SK-N-SH (cell line): ENCODE measurements around the gene KBTBD13. TPM values are rescaled to one million over a fixed set of nuclear protein-coding genes. Genes with fewer than 3 reads are reported as not detected.
A peak's percentile ranks its signal among the peaks of the same experiment; 100 is the strongest.

ENCODE experiments used
- CTCF ChIA-PET: fragments of 300-600, 350-600 bp; formaldehyde crosslinking; extraction: SDS; loops from one replicate; lab custom pipeline; 2021; lab: Yijun Ruan, JAX
- POLR2A ChIA-PET: fragments of 350-600 bp; sonication (Branson Sonifier 250); formaldehyde crosslinking; extraction: SDS; loops from one replicate; lab custom pipeline; 2020; ENCODE audit warnings: antibody characterized with exemption, inconsistent platforms; lab: Yijun Ruan, JAX
- DNase-seq: peaks from one replicate; pipeline ENCODE4 v3.0.0; 2012
- H2AFZ ChIP-seq: fragments of 200-600 bp; sonication (generic); 2 replicates; pipeline ENCODE4 v1.8.1; 2016; ENCODE audit warnings: antibody characterized with exemption, mild to moderate bottlenecking, low read depth
- H3F3A ChIP-seq: fragments of 200-600 bp; sonication (generic); replicated peaks from 2 replicates; pipeline ENCODE3; 2016; ENCODE audit warnings: antibody characterized with exemption, mild to moderate bottlenecking; ENCODE audit not compliant: insufficient read depth
- H3K27ac ChIP-seq, 2 experiments: fragments of 200-500 bp in 1 of 2; fragments of 200-600 bp in 1 of 2; sonication (Bioruptor generic) in 1 of 2; sonication (generic), shearing (Covaris generic) in 1 of 2; 2 replicates each; pipeline versions ENCODE4 v1.5.1 to v1.6.1; 2014 to 2016; ENCODE audit warnings: low read depth in 2 of 2, inconsistent platforms in 1 of 2, low read length in 1 of 2, mild to moderate bottlenecking in 1 of 2, mixed read lengths in 1 of 2
- H3K27me3 ChIP-seq: fragments of 200-600 bp; sonication (generic), shearing (Covaris generic); 2 replicates; pipeline ENCODE4 v1.6.1; 2016; ENCODE audit warnings: mixed run types; ENCODE audit not compliant: insufficient read depth
- H3K36me3 ChIP-seq, 2 experiments: fragments of 200-500 bp in 1 of 2; fragments of 200-600 bp in 1 of 2; sonication (Bioruptor generic) in 1 of 2; sonication (generic) in 1 of 2; replicated peaks in 1 of 2; 2 replicates each; pipeline versions ENCODE3 to v1.5.1; 2014 to 2016; ENCODE audit warnings: low read length in 1 of 2, mild to moderate bottlenecking in 1 of 2; ENCODE audit not compliant: insufficient read depth in 2 of 2, control insufficient read depth in 1 of 2
- H3K4me1 ChIP-seq, 2 experiments: fragments of 200-500 bp in 1 of 2; fragments of 200-600 bp in 1 of 2; sonication (Bioruptor generic) in 1 of 2; sonication (generic), shearing (Covaris generic) in 1 of 2; 2 replicates each; pipeline versions ENCODE4 v1.5.1 to v1.6.1; 2014 to 2016; ENCODE audit warnings: low read depth in 1 of 2, low read length in 1 of 2, mixed run types in 1 of 2; ENCODE audit not compliant: insufficient read depth in 2 of 2, control insufficient read depth in 1 of 2
- H3K4me2 ChIP-seq: fragments of 200-600 bp; sonication (generic), shearing (Covaris generic); 2 replicates; pipeline ENCODE4 v1.6.1; 2017; ENCODE audit warnings: mixed run types
- H3K4me3 ChIP-seq, 2 experiments: fragments of 200-500 bp in 1 of 2; fragments of 200-600 bp in 1 of 2; sonication (Bioruptor generic) in 1 of 2; sonication (generic), shearing (Covaris generic) in 1 of 2; 2 replicates each; pipeline versions ENCODE4 v1.5.1 to v1.8.1; 2014 to 2016; ENCODE audit warnings: low read depth in 2 of 2, inconsistent platforms in 1 of 2, low read length in 1 of 2, mild to moderate bottlenecking in 1 of 2, mixed read lengths in 1 of 2, moderate library complexity in 1 of 2
- H3K79me2 ChIP-seq: fragments of 200-600 bp; sonication (generic); 2 replicates; pipeline ENCODE4 v1.8.1; 2017; ENCODE audit warnings: mild to moderate bottlenecking; ENCODE audit not compliant: insufficient read depth
- H3K9ac ChIP-seq: fragments of 200-600 bp; sonication (generic); 2 replicates; pipeline ENCODE4 v1.6.1; 2017; ENCODE audit warnings: mixed run types
- H3K9me2 ChIP-seq: fragments of 200-600 bp; sonication (generic); 2 replicates; pipeline ENCODE4 v1.6.1; 2017; ENCODE audit warnings: mixed run types
- H3K9me3 ChIP-seq: fragments of 200-600 bp; sonication (generic); 2 replicates; pipeline ENCODE4 v1.6.1; 2017; ENCODE audit warnings: mixed run types, mild to moderate bottlenecking, moderate library complexity
- H4K20me1 ChIP-seq: fragments of 200-600 bp; sonication (generic); 2 replicates; pipeline ENCODE4 v1.6.1; 2017; ENCODE audit warnings: mild to moderate bottlenecking, mixed run types; ENCODE audit not compliant: insufficient read depth
- CHD2 ChIP-seq: fragments of 150-350 bp; IDR thresholded peaks from 2 replicates; pipeline ENCODE4 v1.6.1; 2018; ENCODE audit warnings: low read length; ENCODE audit not compliant: partially characterized antibody
- CTCF ChIP-seq: fragments of 200-600 bp; sonication (generic); IDR thresholded peaks from 2 replicates; pipeline ENCODE4 v1.6.1; 2017; ENCODE audit warnings: antibody characterized with exemption, mild to moderate bottlenecking, moderate library complexity
- EZH2phosphoT487 ChIP-seq: fragments of 200-600 bp; sonication (generic); IDR thresholded peaks from 2 replicates; pipeline ENCODE4 v1.6.1; 2017; ENCODE audit warnings: low read depth, mixed run types, mild to moderate bottlenecking, antibody characterized with exemption, moderate library complexity, borderline replicate concordance
- FOSL2 ChIP-seq: IDR thresholded peaks from 2 replicates; pipeline ENCODE4 v1.4.0; 2012; ENCODE audit warnings: low read depth, mild to moderate bottlenecking, moderate library complexity, borderline replicate concordance
- FOXJ3 ChIP-seq: sonication (generic); formaldehyde crosslinking; IDR thresholded peaks from 2 replicates; pipeline ENCODE4 v1.5.1; 2020; ENCODE audit warnings: mild to moderate bottlenecking, missing genetic modification reagents
- FOXM1 ChIP-seq: IDR thresholded peaks from 2 replicates; pipeline ENCODE4 v1.4.0; 2012; ENCODE audit warnings: low read depth, mild to moderate bottlenecking
- GABPA ChIP-seq: IDR thresholded peaks from 2 replicates; pipeline ENCODE4 v1.4.0; 2012; ENCODE audit warnings: low read depth, mild to moderate bottlenecking
- GATA2 ChIP-seq: sonication (generic); formaldehyde crosslinking; IDR thresholded peaks from 2 replicates; pipeline ENCODE4 v1.5.0; 2020; ENCODE audit warnings: mild to moderate bottlenecking, missing genetic modification reagents
- JUND ChIP-seq: IDR thresholded peaks from 2 replicates; pipeline ENCODE4 v1.4.0; 2012
- MAX ChIP-seq: IDR thresholded peaks from 2 replicates; pipeline ENCODE4 v1.4.0; 2012; ENCODE audit warnings: low read depth
- MEF2A ChIP-seq: IDR thresholded peaks from 2 replicates; pipeline ENCODE4 v1.4.0; 2012; ENCODE audit warnings: low read depth, borderline replicate concordance
- MXI1 ChIP-seq: IDR thresholded peaks from 2 replicates; pipeline ENCODE4 v1.6.1; 2012; ENCODE audit warnings: mild to moderate bottlenecking, low read depth, low read length, improper control_type of control experiment
- NFIC ChIP-seq: IDR thresholded peaks from 2 replicates; pipeline ENCODE4 v1.4.0; 2012; ENCODE audit warnings: borderline replicate concordance
- NRF1 ChIP-seq: IDR thresholded peaks from 2 replicates; pipeline ENCODE4 v1.6.1; 2012; ENCODE audit warnings: low read depth, mild to moderate bottlenecking, low read length
- POLR2AphosphoS5 ChIP-seq: IDR thresholded peaks from 2 replicates; pipeline ENCODE4 v1.6.1; 2012; ENCODE audit warnings: low read depth, low read length
- RAD21 ChIP-seq: IDR thresholded peaks from 2 replicates; pipeline ENCODE4 v1.6.1; 2012; ENCODE audit warnings: mild to moderate bottlenecking, low read length
- RCOR1 ChIP-seq: fragments of 150-350 bp; IDR thresholded peaks from 2 replicates; pipeline ENCODE4 v1.6.1; 2017; ENCODE audit warnings: antibody characterized with exemption, low read length
- RFX5 ChIP-seq: IDR thresholded peaks from 2 replicates; pipeline ENCODE4 v1.6.1; 2012; ENCODE audit warnings: mild to moderate bottlenecking, improper control_type of control experiment, low read length
- RXRA ChIP-seq: IDR thresholded peaks from 2 replicates; pipeline ENCODE4 v1.4.0; 2012; ENCODE audit warnings: low read depth, mild to moderate bottlenecking, borderline replicate concordance
- SMC3 ChIP-seq: IDR thresholded peaks from 2 replicates; pipeline ENCODE4 v1.6.1; 2012; ENCODE audit warnings: low read depth, low read length, improper control_type of control experiment
- TAF1 ChIP-seq: IDR thresholded peaks from 2 replicates; pipeline ENCODE4 v1.6.1; 2012; ENCODE audit warnings: low read depth, mild to moderate bottlenecking, low read length, moderate library complexity, borderline replicate concordance
- TCF12 ChIP-seq: IDR thresholded peaks from 2 replicates; pipeline ENCODE4 v1.4.0; 2012
- TEAD4 ChIP-seq: IDR thresholded peaks from 2 replicates; pipeline ENCODE4 v1.4.0; 2012; ENCODE audit warnings: mild to moderate bottlenecking, borderline replicate concordance; ENCODE audit not compliant: insufficient read depth
- YY1 ChIP-seq: IDR thresholded peaks from 2 replicates; pipeline ENCODE4 v1.4.0; 2012; ENCODE audit warnings: low read depth, mild to moderate bottlenecking
- WGBS: methylation state at CpG from one replicate; pipeline ENCODE4 v1.1.6; 2017; ENCODE audit warnings: low lambda C conversion rate; 5-methylcytosine and 5-hydroxymethylcytosine counted together
- polyA plus RNA-seq, 3 experiments: library from polyadenylated mRNA; depleted of rRNA; stranded (reverse); fragments of >200 nt; gene quantifications; 2 replicates each; pipeline ENCODE4 v1.2.3, GENCODE V29; 2012
- TF ChIP-seq, protein P1 (sequence below): IDR thresholded peaks from 2 replicates; pipeline ENCODE4 v1.6.1; 2012; ENCODE audit warnings: mild to moderate bottlenecking, low read depth, low read length, moderate library complexity
- TF ChIP-seq, protein P2 (sequence below): fragments of 150-350 bp; IDR thresholded peaks from 2 replicates; pipeline ENCODE4 v1.6.1; 2016; ENCODE audit warnings: mild to moderate bottlenecking, low read depth, low read length
- TF ChIP-seq, protein P3 (sequence below): fragments of 150-350 bp; IDR thresholded peaks from 2 replicates; pipeline ENCODE4 v1.6.1; 2017; ENCODE audit warnings: antibody characterized with exemption, low read length, low read depth, borderline replicate concordance
- TF ChIP-seq, protein P4 (sequence below): IDR thresholded peaks from 2 replicates; pipeline ENCODE4 v1.4.0; 2012; ENCODE audit warnings: low read depth, borderline replicate concordance

The KBTBD13 gene
- polyA plus RNA-seq, 1 of the 3 experiments (the other 2 are of a cell fraction) = not detected

- H4K20me1 ChIP-seq = no peaks in the 10 kb centered on the region
- H3K27me3 ChIP-seq = no peaks in the 10 kb centered on the region
- H3K4me2 ChIP-seq = peak overlapping the region; percentile 90
- H3K79me2 ChIP-seq = no peaks in the 10 kb centered on the region
- no peaks in the 10 kb centered on the region for H3K36me3 ChIP-seq
- no peaks in the 10 kb centered on the region for H3F3A ChIP-seq
- DNase-seq = peak; percentile 96
- peaks cover 0 to 14% of the 10 kb centered on the region in 2 experiments; a peak in 1 of 4 replicates for H3K4me1 ChIP-seq
- WGBS = 22% methylated on average over 10 of the region's 19 CpGs
- H3K9me3 ChIP-seq = no peaks in the 10 kb centered on the region
- ChIA-PET POLR2A (no interaction called here), CTCF (interaction anchor here (0.9 to 9.3 kb wide), 6 partner anchors 15 to 322 kb away, joined by 3 to 109 read pairs (median 8); no protein-coding TSS in a partner anchor)
- H3K9ac ChIP-seq = no peak overlapping the region
- no peak overlapping the region for H3K27ac ChIP-seq
- no peaks in the 10 kb centered on the region for H3K9me2 ChIP-seq
- peak overlapping the region; percentile 48 to 71 for H3K4me3 ChIP-seq
- H2AFZ ChIP-seq = peak overlapping the region; percentile 94
- TF ChIP-seq RFX5 = peak; percentile 96
- TF ChIP-seq TCF12 = no peak
- no peak for TF ChIP-seq GABPA
- TF ChIP-seq, protein P1, sequence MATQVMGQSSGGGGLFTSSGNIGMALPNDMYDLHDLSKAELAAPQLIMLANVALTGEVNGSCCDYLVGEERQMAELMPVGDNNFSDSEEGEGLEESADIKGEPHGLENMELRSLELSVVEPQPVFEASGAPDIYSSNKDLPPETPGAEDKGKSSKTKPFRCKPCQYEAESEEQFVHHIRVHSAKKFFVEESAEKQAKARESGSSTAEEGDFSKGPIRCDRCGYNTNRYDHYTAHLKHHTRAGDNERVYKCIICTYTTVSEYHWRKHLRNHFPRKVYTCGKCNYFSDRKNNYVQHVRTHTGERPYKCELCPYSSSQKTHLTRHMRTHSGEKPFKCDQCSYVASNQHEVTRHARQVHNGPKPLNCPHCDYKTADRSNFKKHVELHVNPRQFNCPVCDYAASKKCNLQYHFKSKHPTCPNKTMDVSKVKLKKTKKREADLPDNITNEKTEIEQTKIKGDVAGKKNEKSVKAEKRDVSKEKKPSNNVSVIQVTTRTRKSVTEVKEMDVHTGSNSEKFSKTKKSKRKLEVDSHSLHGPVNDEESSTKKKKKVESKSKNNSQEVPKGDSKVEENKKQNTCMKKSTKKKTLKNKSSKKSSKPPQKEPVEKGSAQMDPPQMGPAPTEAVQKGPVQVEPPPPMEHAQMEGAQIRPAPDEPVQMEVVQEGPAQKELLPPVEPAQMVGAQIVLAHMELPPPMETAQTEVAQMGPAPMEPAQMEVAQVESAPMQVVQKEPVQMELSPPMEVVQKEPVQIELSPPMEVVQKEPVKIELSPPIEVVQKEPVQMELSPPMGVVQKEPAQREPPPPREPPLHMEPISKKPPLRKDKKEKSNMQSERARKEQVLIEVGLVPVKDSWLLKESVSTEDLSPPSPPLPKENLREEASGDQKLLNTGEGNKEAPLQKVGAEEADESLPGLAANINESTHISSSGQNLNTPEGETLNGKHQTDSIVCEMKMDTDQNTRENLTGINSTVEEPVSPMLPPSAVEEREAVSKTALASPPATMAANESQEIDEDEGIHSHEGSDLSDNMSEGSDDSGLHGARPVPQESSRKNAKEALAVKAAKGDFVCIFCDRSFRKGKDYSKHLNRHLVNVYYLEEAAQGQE = no peak
- TF ChIP-seq RAD21 = no peak
- TF ChIP-seq, protein P2, sequence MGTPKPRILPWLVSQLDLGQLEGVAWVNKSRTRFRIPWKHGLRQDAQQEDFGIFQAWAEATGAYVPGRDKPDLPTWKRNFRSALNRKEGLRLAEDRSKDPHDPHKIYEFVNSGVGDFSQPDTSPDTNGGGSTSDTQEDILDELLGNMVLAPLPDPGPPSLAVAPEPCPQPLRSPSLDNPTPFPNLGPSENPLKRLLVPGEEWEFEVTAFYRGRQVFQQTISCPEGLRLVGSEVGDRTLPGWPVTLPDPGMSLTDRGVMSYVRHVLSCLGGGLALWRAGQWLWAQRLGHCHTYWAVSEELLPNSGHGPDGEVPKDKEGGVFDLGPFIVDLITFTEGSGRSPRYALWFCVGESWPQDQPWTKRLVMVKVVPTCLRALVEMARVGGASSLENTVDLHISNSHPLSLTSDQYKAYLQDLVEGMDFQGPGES = peak; percentile 78
- TF ChIP-seq FOSL2 = no peak
- no peak for TF ChIP-seq CTCF
- TF ChIP-seq RXRA = no peak
- TF ChIP-seq GATA2 (CRISPR knock-in tag) = no peak
- no peak for TF ChIP-seq NFIC
- TF ChIP-seq YY1 = no peak
- peak; percentile 82 for TF ChIP-seq MAX
- no peak for TF ChIP-seq POLR2AphosphoS5
- no peak for TF ChIP-seq FOXM1
- TF ChIP-seq SMC3 = no peak
- TF ChIP-seq EZH2phosphoT487 = no peak
- TF ChIP-seq, protein P3, sequence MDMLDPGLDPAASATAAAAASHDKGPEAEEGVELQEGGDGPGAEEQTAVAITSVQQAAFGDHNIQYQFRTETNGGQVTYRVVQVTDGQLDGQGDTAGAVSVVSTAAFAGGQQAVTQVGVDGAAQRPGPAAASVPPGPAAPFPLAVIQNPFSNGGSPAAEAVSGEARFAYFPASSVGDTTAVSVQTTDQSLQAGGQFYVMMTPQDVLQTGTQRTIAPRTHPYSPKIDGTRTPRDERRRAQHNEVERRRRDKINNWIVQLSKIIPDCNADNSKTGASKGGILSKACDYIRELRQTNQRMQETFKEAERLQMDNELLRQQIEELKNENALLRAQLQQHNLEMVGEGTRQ = peak; percentile 78
- TF ChIP-seq CHD2 = no peak
- no peak for TF ChIP-seq NRF1
- TF ChIP-seq, protein P4, sequence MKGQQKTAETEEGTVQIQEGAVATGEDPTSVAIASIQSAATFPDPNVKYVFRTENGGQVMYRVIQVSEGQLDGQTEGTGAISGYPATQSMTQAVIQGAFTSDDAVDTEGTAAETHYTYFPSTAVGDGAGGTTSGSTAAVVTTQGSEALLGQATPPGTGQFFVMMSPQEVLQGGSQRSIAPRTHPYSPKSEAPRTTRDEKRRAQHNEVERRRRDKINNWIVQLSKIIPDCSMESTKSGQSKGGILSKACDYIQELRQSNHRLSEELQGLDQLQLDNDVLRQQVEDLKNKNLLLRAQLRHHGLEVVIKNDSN = peak; percentile 92
- TF ChIP-seq TEAD4 = no peak
- TF ChIP-seq MEF2A = no peak
- TF ChIP-seq MXI1 = peak; percentile 96
- TF ChIP-seq JUND = no peak
- TF ChIP-seq TAF1 = no peak
- TF ChIP-seq RCOR1 = no peak
- TF ChIP-seq FOXJ3 (CRISPR knock-in tag) = no peak
Observed at GRCh38 chr15:65049418-65049840, 27.1 kb upstream of the KBTBD13 start.
